ENCODE results near the gene CCDC112. TPM values are rescaled to one million over a fixed set of nuclear protein-coding genes. Genes with fewer than 3 reads are reported as not detected.

Gene CCDC112
- polyA plus RNA-seq, 6 donors from 2014 or later = 7.2 to 17.2 (median 11.4) TPM

GRCh38 chr5:115236599-115236998 is 59.9 kb downstream of the CCDC112 start:
- DNase-seq = no peak
- H3K9me3 Mint-ChIP-seq = no peaks in the 10 kb centered on the region
- H3K36me3 Mint-ChIP-seq = peaks cover 22 to 25% of the 10 kb centered on the region in 2 donors
- peaks cover 0 to 6% (median 4%) of the 10 kb centered on the region in 3 donors for H3K4me1 Mint-ChIP-seq
- H3K4me3 Mint-ChIP-seq = no peak overlapping the region
- ATAC-seq (ENCODE audit: low read depth in 2 of 2) = no peak
- H3K27me3 Mint-ChIP-seq = no peaks in the 10 kb centered on the region
- no peak overlapping the region for H3K27ac Mint-ChIP-seq

- DNase-seq = no peak
- no peak for ATAC-seq (ENCODE audit: low read depth in 2 of 2)
- H3K27me3 Mint-ChIP-seq = no peaks in the 10 kb centered on the region
- H3K36me3 Mint-ChIP-seq = peaks cover 21 to 36% of the 10 kb centered on the region in 2 donors
- no peak overlapping the region for H3K27ac Mint-ChIP-seq
- peaks cover 8 to 13% (median 9%) of the 10 kb centered on the region in 3 donors for H3K4me1 Mint-ChIP-seq
- H3K4me3 Mint-ChIP-seq = no peak overlapping the region
- H3K9me3 Mint-ChIP-seq = no peaks in the 10 kb centered on the region
These were observed 64.9 kb downstream of the CCDC112 start for GRCh38 chr5:115231598-115231997.

GRCh38 chr5:115229606-115230005 is 66.8 kb downstream of the CCDC112 start:
- H3K27ac Mint-ChIP-seq = no peak overlapping the region
- H3K36me3 Mint-ChIP-seq = peaks cover 21 to 40% of the 10 kb centered on the region in 2 donors
- no peak overlapping the region for H3K4me3 Mint-ChIP-seq
- no peak for DNase-seq
- ATAC-seq (ENCODE audit: low read depth in 2 of 2) = no peak
- no peaks in the 10 kb centered on the region for H3K27me3 Mint-ChIP-seq
- H3K9me3 Mint-ChIP-seq = no peaks in the 10 kb centered on the region
- H3K4me1 Mint-ChIP-seq = peaks cover 13 to 21% (median 17%) of the 10 kb centered on the region in 3 donors

GRCh38 chr5:115227281-115227680 is 69.2 kb downstream of the CCDC112 start:
- Mint-ChIP-seq H3K9me3 (no peaks in the 10 kb centered on the region), H3K27ac (no peak overlapping the region), H3K27me3 (no peaks in the 10 kb centered on the region), H3K4me3 (no peak overlapping the region), H3K4me1 (peaks cover 16 to 20% (median 17%) of the 10 kb centered on the region in 3 donors), H3K36me3 (peaks cover 31 to 32% of the 10 kb centered on the region in 2 donors)
- DNase-seq (no peak), ATAC-seq (ENCODE audit: low read depth in 2 of 2) (no peak)

Other genes starting within 250 kb of the CCDC112 start
- gene TRIM36, start 126.7 kb downstream of the CCDC112 start, polyA plus RNA-seq (ENCODE audit: low read depth in 6 of 6) = under 1 TPM in 1 of 6 donors, not detected in 5; 0.45 TPM
- 10 to 100 TPM; 23.2 to 56.5 (median 34.4) TPM for gene PGGT1B, start 33.8 kb downstream of the CCDC112 start, polyA plus RNA-seq (ENCODE audit: low read depth in 6 of 6)
- gene FEM1C, start 248.1 kb upstream of the CCDC112 start, polyA plus RNA-seq (ENCODE audit: low read depth in 6 of 6) = 1 to 10 TPM in 5 of 6 donors, not detected in 1; 1.2 to 2.7 (median 1.6) TPM